Endothelial cell of umbilical vein (primary cell): ENCODE results near the gene F8. TPM values are rescaled to one million over a fixed set of nuclear protein-coding genes. Genes with fewer than 3 reads are reported as not detected.

Source experiments
- BruUV-seq: library from RNA; stranded (reverse); fragments of 400-500 nt; replicated peaks from 2 replicates; lab custom pipeline; 2021; lab: Mats Ljungman, UMichigan
- CTCF ChIA-PET: fragments of 300-600, 350-600 bp; sonication (Branson Sonifier 250); formaldehyde crosslinking; loops from one replicate; lab custom pipeline; 2021; ENCODE audit warnings: antibody characterized with exemption, inconsistent platforms; lab: Charles Lee
- POLR2A ChIA-PET: fragments of 300-600, 350-600 bp; sonication (Branson Sonifier 250); formaldehyde crosslinking; loops from one replicate; lab custom pipeline; 2021; ENCODE audit warnings: antibody characterized with exemption, inconsistent platforms; lab: Charles Lee
- DNase-seq: peaks from one replicate; pipeline ENCODE4 v3.0.0-alpha.2; 2011; ENCODE audit warnings: low read depth, low spot score
- FAIRE-seq: peaks from 2 replicates; lab custom pipeline; 2011; peaks lifted over from hg19 to GRCh38; lab: Jason Lieb, UNC
- H2AFZ ChIP-seq: 2 replicates; pipeline ENCODE4 v1.6.0; 2012; ENCODE audit warnings: low read depth, low read length, control low read depth, inconsistent platforms
- H3K27ac ChIP-seq: 2 replicates; pipeline ENCODE4 v1.5.1; 2011; ENCODE audit warnings: low read depth, mild to moderate bottlenecking, control low read depth, low read length, moderate library complexity; ENCODE audit not compliant: insufficient read depth
- H3K27me3 ChIP-seq, 2 experiments: 2 replicates each; pipeline versions ENCODE4 v1.6.0 to v1.6.1; 2011; ENCODE audit warnings: low read length in 2 of 2, mixed read lengths in 1 of 2; ENCODE audit not compliant: control insufficient read depth in 2 of 2, insufficient read depth in 2 of 2
- H3K36me3 ChIP-seq, 2 experiments: 2 replicates in 1 of 2; 3 replicates in 1 of 2; pipeline ENCODE4 v1.5.1; 2011; ENCODE audit warnings: low read length in 2 of 2, mild to moderate bottlenecking in 1 of 2, moderate library complexity in 1 of 2; ENCODE audit not compliant: control insufficient read depth in 2 of 2, insufficient read depth in 2 of 2; ENCODE audit errors: extremely low read depth in 1 of 2
- H3K4me1 ChIP-seq: 3 replicates; pipeline ENCODE4 v1.5.1; 2011; ENCODE audit warnings: mild to moderate bottlenecking, low read length; ENCODE audit not compliant: control insufficient read depth, insufficient read depth; ENCODE audit errors: extremely low read depth
- H3K4me2 ChIP-seq: 2 replicates; pipeline ENCODE4 v1.6.1; 2011; ENCODE audit warnings: low read length, control low read depth, mixed read lengths; ENCODE audit not compliant: insufficient read depth
- H3K4me3 ChIP-seq, 3 experiments: fragments of 200-600 bp in 1 of 3; sonication (generic), shearing (Covaris generic) in 1 of 3; replicated peaks in 1 of 3; 2 replicates each; pipeline ENCODE4 v1.5.1; 2011 to 2016; ENCODE audit warnings: control low read depth in 3 of 3, low read length in 3 of 3, mild to moderate bottlenecking in 2 of 3, inconsistent platforms in 1 of 3, low read depth in 1 of 3, moderate library complexity in 1 of 3; ENCODE audit not compliant: insufficient read depth in 1 of 3
- H3K79me2 ChIP-seq: 2 replicates; pipeline ENCODE4 v1.6.0; 2012; ENCODE audit warnings: low read length, inconsistent platforms; ENCODE audit not compliant: control insufficient read depth, insufficient read depth
- H3K9ac ChIP-seq: replicated peaks from 2 replicates; pipeline ENCODE3; 2011; ENCODE audit warnings: low read length, control low read depth; ENCODE audit not compliant: insufficient read depth; ENCODE audit errors: extremely low read depth
- H3K9me1 ChIP-seq: replicated peaks from 3 replicates; pipeline ENCODE4 v1.6.0; 2011; ENCODE audit warnings: mild to moderate bottlenecking, low read length; ENCODE audit not compliant: control insufficient read depth, insufficient read depth; ENCODE audit errors: extremely low read depth
- H3K9me3 ChIP-seq: replicated peaks from 2 replicates; pipeline ENCODE4 v1.5.1; 2012; ENCODE audit warnings: low read length, inconsistent platforms; ENCODE audit not compliant: control insufficient read depth, insufficient read depth
- H4K20me1 ChIP-seq: replicated peaks from 2 replicates; pipeline ENCODE3; 2011; ENCODE audit warnings: mild to moderate bottlenecking, low read length; ENCODE audit not compliant: control insufficient read depth, insufficient read depth; ENCODE audit errors: extremely low read depth
- EZH2 ChIP-seq: IDR thresholded peaks from 2 replicates; pipeline ENCODE4 v1.6.1; 2012; ENCODE audit warnings: borderline replicate concordance, low read depth, mild to moderate bottlenecking, moderate library complexity, low read length, inconsistent platforms; ENCODE audit not compliant: severe bottlenecking
- FOS ChIP-seq: IDR thresholded peaks from 2 replicates; pipeline ENCODE4 v1.6.1; 2011; ENCODE audit warnings: mild to moderate bottlenecking, low read length, moderate library complexity, borderline replicate concordance; ENCODE audit not compliant: insufficient read depth
- GATA2 ChIP-seq: IDR thresholded peaks from 2 replicates; pipeline ENCODE4 v1.7.0; 2011; ENCODE audit warnings: low read depth, mild to moderate bottlenecking, moderate library complexity, mixed read lengths, low read length; ENCODE audit not compliant: insufficient read length, insufficient read depth
- JUN ChIP-seq: IDR thresholded peaks from 2 replicates; pipeline ENCODE4 v1.6.1; 2011; ENCODE audit warnings: borderline replicate concordance, low read depth; ENCODE audit not compliant: insufficient read length, insufficient read depth
- MYC ChIP-seq: IDR thresholded peaks from one replicate; pipeline ENCODE4 v1.6.1; 2011; ENCODE audit warnings: mild to moderate bottlenecking, low read depth, low read length
- POLR2A ChIP-seq: IDR thresholded peaks from 2 replicates; pipeline ENCODE4 v1.6.1; 2012; ENCODE audit warnings: low read depth, mild to moderate bottlenecking, control low read depth, low read length
- POLR2AphosphoS5 ChIP-seq: IDR thresholded peaks from 2 replicates; pipeline ENCODE4 v1.6.1; 2012; ENCODE audit warnings: low read depth, mild to moderate bottlenecking, control low read depth, low read length, moderate library complexity; ENCODE audit not compliant: insufficient read depth
- dilution Hi-C: fragments of 300-500 bp; cut with MboI; formaldehyde crosslinking; loops from one replicate; pipeline ENCODE4 v1.15.0; 2019; ENCODE audit warnings: low sequenced_read_pairs; ENCODE audit not compliant: extremely low pct_ligation_motif_present
- intact Hi-C: fragments of 100-400 bp; cut with micrococcal nuclease; formaldehyde crosslinking; loops from one replicate; pipeline ENCODE4 v1.10.0; 2022
- polyA plus RNA-seq, 4 experiments: library from polyadenylated mRNA; depleted of rRNA in 3 of 4; stranded (reverse) in 3 of 4; unstranded in 1 of 4; fragments of >200 nt; gene quantifications; 2 replicates each; pipeline versions ENCODE4 v1.2.1 to v1.2.3, GENCODE V29; 2011 to 2012; ENCODE audit warnings: missing spikeins in 1 of 4
- total RNA-seq: library from RNA; stranded (reverse); gene quantifications from 2 replicates; pipeline ENCODE4 v1.2.3, GENCODE V29; 2021
- TF ChIP-seq, protein P1 (sequence below), 2 donors: IDR thresholded peaks; 1 replicate in 1 of 2; 2 replicates in 1 of 2; pipeline ENCODE4 v1.5.1; 2011; ENCODE audit warnings: low read length in 2 of 2, mild to moderate bottlenecking in 2 of 2, moderate library complexity in 2 of 2, control low read depth in 1 of 2, inconsistent platforms in 1 of 2, low read depth in 1 of 2; ENCODE audit not compliant: insufficient read depth in 1 of 2; ENCODE audit errors: extremely low read depth in 1 of 2
- TF ChIP-seq, protein P2 (sequence below): IDR thresholded peaks from 2 replicates; pipeline ENCODE4 v1.6.1; 2011; ENCODE audit not compliant: insufficient read depth, insufficient read length

F8 gene
- total and polyA plus RNA-seq, 2 donors (not counting 3 experiments of a cell fraction or from before 2014, with no cell fraction given): 0.62 to 1.1 TPM

DNA sequence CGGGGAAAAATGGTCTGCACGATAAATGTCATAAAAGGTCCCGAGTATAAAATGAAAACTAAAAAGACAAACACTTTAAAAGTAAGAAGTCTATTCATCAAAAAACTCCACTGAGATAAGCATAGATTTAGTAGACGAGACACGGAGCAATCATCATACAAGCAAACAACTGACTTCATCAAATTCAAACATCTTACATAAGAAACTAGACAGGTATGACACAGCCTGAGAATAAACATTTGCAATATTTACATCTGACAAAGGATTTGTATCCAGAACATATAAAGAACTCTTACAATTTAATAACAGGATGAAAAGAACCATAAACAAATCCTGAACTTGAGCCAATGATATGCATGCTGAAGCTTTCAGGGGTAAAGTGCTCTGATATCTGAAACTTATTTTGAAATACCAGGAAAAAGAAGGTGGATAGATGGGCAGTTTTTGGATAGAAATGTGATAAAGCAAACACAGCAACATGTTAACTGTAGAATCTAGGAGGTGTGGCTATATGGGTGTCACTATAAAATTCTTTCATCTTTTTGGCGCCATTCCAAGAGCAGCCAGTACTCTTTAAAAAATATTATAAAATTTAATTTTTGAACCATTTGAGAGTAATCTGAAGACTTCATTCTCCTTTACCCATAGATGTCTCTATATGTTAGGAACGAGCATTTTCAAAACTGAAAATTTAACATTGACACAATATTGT, 229.3 kb downstream of the F8 start:
- TF ChIP-seq FOS (no peak), EZH2 (no peak), GATA2 (no peak), POLR2A (no peak), MYC (no peak), POLR2AphosphoS5 (no peak), JUN (no peak)
- TF ChIP-seq, protein P1, sequence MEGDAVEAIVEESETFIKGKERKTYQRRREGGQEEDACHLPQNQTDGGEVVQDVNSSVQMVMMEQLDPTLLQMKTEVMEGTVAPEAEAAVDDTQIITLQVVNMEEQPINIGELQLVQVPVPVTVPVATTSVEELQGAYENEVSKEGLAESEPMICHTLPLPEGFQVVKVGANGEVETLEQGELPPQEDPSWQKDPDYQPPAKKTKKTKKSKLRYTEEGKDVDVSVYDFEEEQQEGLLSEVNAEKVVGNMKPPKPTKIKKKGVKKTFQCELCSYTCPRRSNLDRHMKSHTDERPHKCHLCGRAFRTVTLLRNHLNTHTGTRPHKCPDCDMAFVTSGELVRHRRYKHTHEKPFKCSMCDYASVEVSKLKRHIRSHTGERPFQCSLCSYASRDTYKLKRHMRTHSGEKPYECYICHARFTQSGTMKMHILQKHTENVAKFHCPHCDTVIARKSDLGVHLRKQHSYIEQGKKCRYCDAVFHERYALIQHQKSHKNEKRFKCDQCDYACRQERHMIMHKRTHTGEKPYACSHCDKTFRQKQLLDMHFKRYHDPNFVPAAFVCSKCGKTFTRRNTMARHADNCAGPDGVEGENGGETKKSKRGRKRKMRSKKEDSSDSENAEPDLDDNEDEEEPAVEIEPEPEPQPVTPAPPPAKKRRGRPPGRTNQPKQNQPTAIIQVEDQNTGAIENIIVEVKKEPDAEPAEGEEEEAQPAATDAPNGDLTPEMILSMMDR (IDR thresholded peaks at IDR 0.05; ENCODE audit: extremely low read depth in 1 of 2, insufficient read depth in 1 of 2, low read depth in 1 of 2, low read length in 2 of 2): no peak
- TF ChIP-seq, protein P2, sequence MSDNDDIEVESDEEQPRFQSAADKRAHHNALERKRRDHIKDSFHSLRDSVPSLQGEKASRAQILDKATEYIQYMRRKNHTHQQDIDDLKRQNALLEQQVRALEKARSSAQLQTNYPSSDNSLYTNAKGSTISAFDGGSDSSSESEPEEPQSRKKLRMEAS: no peak
- BruUV-seq: no TSS peak
- no peak overlapping the region for H3K9ac ChIP-seq
- dilution Hi-C loops (no loop called here), intact Hi-C loops (no loop called here)
- no peaks in the 10 kb centered on the region for H3K27me3 ChIP-seq
- no peak overlapping the region for H2AFZ ChIP-seq
- no peak for FAIRE-seq
- H3K4me3 ChIP-seq: no peak overlapping the region
- ChIA-PET POLR2A (no interaction called here), CTCF (no interaction called here)
- no peaks in the 10 kb centered on the region for H3K36me3 ChIP-seq
- no peaks in the 10 kb centered on the region for H3K9me1 ChIP-seq
- no peak overlapping the region for H3K27ac ChIP-seq
- H3K4me2 ChIP-seq: no peak overlapping the region
- no peaks in the 10 kb centered on the region for H3K79me2 ChIP-seq
- no peak for DNase-seq
- H3K9me3 ChIP-seq: no peaks in the 10 kb centered on the region
- H4K20me1 ChIP-seq: no peaks in the 10 kb centered on the region
- H3K4me1 ChIP-seq: peaks cover under 1% of the 10 kb centered on the region
